Activated CD8-positive, alpha-beta memory T cell treated with anti-CD3 and anti-CD28 coated beads, Interleukin-2, amount 50 U/mL, for 4 hours (primary cell): ENCODE data around the gene SPATA33.
A peak's percentile ranks its signal among the peaks of the same experiment; 100 is the strongest.
"Not testable (repeated sequence)": the region's sequence is repeated elsewhere in the genome, so short reads cannot be mapped to it uniquely, and the experiment has no call there.

ENCODE experiments used
- DNase-seq: peaks from one replicate; pipeline ENCODE4 v3.0.0-alpha.2; 2020

Gene SPATA33

GRCh38 chr16:89695086-89695874 lies 37.6 kb downstream of the SPATA33 start:
- no peak for DNase-seq

- DNase-seq, result no peak
Observed at GRCh38 chr16:89695875-89696669, 38.4 kb downstream of the SPATA33 start.

DNA sequence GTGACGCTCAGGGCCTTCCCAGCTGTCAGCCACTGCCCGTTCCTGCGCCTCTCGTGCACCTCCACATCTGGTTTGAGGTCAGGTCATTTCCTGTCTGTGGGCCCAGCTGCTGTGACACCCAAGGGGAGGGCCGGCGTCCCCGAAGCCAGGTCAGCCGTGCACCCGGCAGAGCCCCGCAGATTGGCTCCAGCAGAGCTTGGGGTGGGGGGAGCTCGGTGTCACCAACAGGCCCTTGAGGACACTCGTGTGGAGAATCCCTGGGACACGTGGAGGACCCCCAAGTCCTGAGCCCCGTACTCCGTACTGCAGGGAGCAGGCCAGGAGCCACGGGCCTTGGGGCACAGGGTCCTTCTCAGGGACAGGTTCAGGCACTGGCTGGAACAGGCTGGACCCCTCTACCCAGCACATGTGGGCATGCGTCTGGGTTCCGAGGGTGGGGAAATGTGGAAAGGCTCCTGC lies 39.1 kb downstream of the SPATA33 start:
- peak; percentile 25 for DNase-seq

DNA sequence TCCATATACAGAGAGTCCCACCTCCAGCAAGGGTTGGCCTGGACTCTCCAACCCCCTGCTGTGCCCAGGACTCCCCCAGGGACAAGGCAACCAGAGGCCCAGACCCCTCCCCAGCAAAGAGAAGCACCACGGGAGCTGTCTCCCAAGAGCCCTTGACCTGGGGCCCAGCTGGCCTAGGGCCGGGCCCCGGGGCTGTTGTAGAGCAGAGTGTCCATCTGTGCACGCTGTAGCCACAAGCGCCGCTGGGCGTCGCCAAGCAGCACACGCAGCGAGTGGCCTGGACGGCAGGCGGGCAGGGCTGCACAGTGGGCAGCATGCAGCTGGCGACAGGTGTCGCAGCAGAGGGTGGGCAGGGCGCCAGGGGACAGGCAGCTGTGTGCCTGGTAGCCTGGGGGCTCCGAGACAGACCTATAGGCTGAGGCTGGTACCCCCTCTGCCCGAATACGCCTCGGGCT lies 39.6 kb downstream of the SPATA33 start:
- peak; percentile 19 for DNase-seq

DNA sequence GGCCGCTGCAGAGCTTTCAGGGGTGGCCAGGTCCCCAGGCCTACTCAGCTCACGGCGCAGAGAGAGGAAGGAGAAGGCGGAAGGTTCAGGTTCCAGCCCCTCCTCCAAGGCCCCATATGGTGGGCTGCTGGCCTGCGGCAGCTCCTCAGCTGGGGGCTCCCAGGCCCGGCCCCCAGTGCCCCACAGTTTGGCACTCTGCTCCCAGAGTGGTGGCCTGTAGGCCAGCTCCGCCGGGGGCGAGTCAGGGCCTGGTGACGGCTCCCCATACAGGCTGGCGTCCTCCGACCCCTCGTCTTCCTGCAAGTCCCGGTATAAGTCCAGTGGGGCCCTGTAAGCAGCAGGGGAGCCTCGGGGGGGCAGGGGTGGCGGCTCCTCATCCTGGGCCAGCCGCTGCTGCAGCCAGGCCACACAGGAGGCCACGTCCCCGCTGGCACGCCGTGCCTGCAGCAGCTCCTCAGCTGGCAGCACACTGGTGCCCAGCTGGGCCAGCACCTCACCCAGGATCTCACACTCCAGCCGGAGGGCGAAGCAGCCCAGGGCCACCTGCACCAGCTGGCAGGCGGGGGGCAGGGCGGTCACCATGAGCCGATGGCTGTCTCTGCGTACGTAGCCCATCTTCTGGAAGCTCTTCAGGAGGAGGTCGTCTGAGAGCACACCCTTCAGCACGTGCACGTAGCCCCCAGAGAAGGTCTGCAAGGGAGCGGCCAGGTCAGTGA lies 40.1 kb downstream of the SPATA33 start:
- DNase-seq, result peak; percentile 16

DNA sequence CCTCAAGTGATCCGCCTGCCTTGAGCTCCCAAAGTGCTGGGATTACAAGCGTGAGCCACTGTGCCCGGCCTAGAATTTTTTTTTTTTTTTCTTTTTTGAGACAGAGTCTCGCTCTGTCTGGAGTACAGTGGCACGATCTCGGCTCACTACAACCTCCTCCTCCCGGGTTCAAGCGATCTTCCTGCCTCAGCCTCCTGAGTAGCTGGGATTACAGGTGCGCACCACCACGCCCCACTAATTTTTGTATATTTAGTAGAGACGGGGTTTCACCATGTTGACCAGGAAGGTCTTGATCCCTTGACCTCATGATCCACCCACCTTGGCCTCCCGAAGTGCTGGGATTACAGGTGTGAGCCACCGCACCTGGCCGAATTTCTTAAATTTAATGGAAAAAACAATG lies 41.1 kb downstream of the SPATA33 start:
- DNase-seq, result not testable (repeated sequence)

DNA sequence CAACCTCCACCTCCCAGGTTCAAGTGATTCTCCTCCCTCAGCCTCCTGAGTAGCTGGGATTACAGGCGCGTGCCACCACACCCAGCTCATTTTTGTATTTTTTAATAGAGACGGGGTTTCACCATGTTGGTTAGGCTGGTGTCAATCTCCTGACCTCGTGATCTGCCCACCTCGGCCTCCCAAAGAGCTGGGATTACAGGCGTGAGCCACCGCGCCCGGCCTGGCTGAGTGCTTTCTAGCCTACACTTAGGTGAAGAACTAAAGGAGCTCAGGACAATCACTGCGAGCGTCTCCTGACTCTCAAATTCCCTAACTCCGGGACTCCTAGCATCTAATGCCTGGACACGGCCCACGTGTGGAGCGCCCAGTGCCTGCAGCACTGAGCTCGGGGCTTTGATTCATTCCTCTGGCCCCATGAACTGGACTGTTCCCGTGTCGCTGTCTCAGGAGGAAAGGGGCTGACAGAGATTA lies 42.0 kb downstream of the SPATA33 start:
- DNase-seq, result not testable (repeated sequence)

- DNase-seq, result peak; percentile 99
Observed at GRCh38 chr16:89700100-89700648, 42.5 kb downstream of the SPATA33 start.

DNA sequence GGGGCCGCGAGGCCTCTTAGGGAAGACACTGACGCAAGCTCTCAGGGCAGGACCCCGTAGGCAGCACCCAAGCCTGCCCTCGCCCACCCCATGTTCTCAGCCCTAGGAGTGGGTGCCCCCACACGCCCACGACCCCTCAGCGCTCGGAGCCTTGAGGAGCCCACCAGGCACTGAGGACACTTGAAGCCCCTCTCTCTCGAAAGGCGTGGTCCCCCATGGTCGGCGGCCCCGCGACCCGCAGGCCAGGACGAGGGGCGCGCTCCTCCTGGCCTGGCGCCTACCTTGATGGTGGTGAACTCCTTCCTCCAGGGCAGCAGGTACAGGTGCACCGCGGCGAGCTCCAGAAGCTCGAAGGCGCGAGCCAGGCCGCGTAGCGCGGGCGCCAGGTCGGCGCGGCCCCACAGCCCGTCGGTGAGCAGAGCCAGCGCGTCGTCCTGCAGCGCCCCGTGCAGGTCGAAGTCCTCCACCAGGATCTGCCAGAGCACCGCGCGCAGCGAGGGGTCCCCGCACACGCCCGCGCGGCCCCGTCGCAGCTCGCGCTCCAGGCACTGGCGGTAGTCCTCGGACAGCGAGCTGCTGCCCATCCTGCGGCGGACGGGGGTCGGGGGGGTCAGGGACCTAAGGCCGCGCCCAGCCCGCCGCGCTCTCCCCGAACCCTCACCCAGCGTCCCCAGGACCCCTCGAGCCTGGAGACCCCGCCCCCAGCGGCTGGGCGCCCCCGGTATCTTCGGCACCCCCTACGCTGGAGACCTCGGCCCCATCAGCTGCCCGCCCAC lies 43.2 kb downstream of the SPATA33 start:
- DNase-seq, result peak; percentile 51

GRCh38 chr16:89701425-89702406 lies 44.1 kb downstream of the SPATA33 start, which contains the start of gene SPATA2L:
SPATA2L (minus strand) TSS chr16:89701705; CDS start chr16:89701232, 473 bp downstream.
- peak; percentile 98 for DNase-seq

DNA sequence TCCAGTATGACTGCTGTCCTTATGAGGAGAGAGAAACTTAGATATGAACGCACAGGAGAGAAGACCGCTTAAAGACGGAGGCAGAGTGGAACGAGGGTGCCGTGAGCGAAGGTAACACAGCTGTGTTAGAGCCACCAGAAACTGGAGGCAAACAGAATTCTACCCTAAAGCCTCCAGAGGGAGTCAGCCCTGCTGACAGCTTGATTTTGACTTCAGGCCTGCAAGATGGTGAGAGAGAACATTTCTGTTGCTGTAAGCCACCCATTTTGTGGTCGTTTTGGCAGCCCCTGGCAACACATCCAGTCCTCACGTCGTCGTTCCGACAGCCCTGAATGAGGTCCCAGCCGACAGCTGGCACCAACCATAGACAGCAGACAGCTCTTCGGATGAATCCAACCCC lies 46.6 kb downstream of the SPATA33 start:
- DNase-seq, result peak; percentile 13

DNA sequence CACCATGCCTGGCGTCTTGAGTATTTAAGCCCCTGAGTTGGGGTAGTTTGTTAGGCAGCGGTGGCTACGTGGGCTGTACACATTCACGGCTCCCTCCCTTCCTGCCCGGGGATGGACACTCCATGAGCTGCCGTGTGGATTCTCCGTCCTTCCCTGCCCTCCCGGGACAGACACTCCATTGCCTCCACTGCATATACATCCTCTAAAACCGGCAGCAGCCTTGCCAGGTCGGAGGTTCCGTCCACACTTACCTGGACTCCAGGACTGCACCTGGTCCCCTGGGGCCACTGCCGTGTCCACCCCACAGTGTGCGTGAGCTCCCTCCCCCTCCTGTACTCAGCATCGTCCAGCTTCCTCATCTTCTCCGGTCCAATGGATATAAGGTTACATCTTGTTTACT lies 47.4 kb downstream of the SPATA33 start:
- peak; percentile 13 for DNase-seq

- DNase-seq, result peak; percentile 15
Observed at GRCh38 chr16:89706518-89707260, 49.1 kb downstream of the SPATA33 start.

GRCh38 chr16:89707695-89708094 lies 50.1 kb downstream of the SPATA33 start:
- peak; percentile 14 for DNase-seq

DNA sequence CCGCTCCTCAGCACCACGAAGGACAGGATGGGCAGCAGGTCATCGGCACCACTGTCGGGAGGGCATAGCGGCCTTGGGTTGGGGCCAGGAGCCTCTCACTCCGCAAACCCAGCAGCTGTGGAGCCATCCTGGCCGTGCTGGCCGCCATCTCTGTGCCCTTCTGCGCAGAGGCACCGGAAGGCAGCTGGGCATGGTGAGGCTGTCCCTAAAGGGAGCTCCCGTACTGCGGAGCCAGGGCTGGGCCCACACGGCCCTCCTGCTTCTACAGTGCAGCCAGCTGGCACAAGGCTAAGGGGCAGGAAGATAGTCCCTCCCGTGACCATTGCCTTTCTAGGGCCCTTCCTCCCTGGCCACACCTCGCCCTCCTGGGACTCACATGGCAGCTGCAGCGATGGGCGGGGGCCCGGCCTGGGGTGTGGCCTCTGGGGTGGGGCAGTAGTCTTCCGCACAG lies 50.9 kb downstream of the SPATA33 start:
- DNase-seq, result no peak

- no peak for DNase-seq
Observed at GRCh38 chr16:89709166-89709565, 51.5 kb downstream of the SPATA33 start.

- no peak for DNase-seq
Observed at GRCh38 chr16:89709716-89710432, 52.2 kb downstream of the SPATA33 start.

DNA sequence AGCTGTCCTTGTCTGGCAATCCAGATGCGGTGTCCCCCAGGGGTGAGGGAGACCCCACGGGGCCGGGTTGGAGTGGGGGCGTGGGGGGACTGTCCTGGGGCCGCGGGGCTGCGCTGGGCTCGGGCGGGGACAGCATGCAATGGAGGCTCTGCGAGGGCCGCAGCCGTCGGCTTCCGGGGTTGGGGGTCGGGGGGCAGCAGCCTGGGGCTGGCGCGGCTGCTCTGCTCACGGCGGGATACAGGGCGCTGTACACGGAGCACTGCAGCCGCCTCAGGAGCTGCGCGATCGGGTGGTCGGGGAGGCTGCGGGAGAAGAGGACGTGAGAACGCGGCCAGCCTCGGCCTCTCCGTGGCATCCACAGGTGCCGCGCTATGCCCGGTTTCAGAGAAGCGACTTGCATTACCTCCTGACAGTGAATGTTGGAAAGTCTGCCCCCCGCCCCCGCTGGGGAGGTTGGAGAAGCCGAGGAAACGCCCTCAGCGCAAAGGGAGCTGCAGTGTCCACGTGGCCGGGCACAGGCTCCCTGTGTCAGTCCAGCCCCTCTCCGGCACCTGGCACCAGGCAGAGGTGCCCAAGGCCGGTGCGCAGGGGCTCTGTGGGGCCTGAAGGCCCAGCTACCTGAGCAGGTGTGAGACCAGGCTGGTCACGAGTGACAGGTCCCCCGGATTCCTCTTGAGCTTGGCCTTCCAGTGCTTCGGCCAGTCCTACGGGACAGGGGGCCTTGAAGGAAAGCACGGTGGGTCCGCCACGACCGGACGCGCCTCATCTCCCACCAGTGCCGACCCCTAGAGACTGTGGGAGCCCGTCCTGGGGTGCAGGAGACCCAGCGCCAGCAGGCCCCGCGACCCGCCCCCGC lies 53.3 kb downstream of the SPATA33 start:
- no peak for DNase-seq
